Neural progenitor cell (in vitro differentiated cells): Measurements from ENCODE around the gene ODR4.

ENCODE experiments used
- EZH2 ChIP-seq: fragments of 200-600 bp; sonication (generic); IDR thresholded peaks from 2 replicates; pipeline ENCODE4 v1.6.1; 2017; ENCODE audit warnings: antibody characterized with exemption, mild to moderate bottlenecking, moderate library complexity
- TF ChIP-seq, protein P1 (sequence below): fragments of 200-600 bp; sonication (generic); IDR thresholded peaks from 2 replicates; pipeline ENCODE4 v1.5.1; 2017; ENCODE audit warnings: antibody characterized with exemption, mild to moderate bottlenecking

DNA sequence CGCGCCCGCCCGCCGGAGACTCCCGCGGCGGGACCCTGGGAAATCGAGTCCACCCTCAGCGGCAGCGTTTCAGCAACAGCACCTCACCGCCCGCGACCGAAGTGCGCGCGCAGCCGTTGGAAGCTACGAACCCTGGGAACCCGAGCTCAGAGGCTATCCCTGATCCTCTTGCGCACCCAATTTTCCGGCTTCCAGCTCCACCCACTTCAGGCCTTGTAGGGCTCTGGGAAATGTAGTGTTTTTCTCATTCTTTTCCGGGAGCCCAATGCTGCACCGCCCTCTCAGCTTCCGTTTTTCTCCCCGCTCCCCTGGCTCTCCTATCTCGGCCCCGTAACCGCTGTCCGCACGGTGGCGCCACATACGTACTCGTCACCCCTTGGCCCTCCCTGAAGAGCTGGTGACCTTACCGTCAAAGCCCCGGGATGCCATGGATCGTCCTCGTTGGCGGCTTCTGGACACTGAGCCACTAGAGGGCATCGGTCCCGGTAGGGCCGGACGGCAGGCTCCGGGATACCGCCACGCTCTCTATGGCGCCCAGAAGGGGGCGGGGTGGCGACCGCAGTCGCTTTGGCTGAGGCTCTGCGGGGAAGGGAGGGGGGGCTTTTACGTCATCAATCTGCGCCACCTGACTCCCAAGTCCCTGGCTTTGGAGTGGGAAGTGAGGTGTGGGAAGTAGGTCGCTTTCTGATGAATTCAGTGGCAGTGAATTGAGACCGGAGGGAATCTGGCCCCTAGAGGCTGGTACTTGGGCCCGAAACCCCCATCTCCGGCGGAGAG is at the start of gene ODR4, which contains the start of gene TPR:
- TF ChIP-seq, protein P1, sequence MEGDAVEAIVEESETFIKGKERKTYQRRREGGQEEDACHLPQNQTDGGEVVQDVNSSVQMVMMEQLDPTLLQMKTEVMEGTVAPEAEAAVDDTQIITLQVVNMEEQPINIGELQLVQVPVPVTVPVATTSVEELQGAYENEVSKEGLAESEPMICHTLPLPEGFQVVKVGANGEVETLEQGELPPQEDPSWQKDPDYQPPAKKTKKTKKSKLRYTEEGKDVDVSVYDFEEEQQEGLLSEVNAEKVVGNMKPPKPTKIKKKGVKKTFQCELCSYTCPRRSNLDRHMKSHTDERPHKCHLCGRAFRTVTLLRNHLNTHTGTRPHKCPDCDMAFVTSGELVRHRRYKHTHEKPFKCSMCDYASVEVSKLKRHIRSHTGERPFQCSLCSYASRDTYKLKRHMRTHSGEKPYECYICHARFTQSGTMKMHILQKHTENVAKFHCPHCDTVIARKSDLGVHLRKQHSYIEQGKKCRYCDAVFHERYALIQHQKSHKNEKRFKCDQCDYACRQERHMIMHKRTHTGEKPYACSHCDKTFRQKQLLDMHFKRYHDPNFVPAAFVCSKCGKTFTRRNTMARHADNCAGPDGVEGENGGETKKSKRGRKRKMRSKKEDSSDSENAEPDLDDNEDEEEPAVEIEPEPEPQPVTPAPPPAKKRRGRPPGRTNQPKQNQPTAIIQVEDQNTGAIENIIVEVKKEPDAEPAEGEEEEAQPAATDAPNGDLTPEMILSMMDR, result peak; percentile 98
- no peak for TF ChIP-seq EZH2
